K562 treated with DMSO at 1 percent for 48 hours (cell line): ENCODE measurements around the gene TBPL1. TPM values are rescaled to one million over a fixed set of nuclear protein-coding genes. Genes with fewer than 3 reads are reported as not detected.

Experiments
- total RNA-seq: library from RNA; unstranded; fragments of 300-600 nt; gene quantifications from 2 replicates; pipeline ENCODE4 v1.2.3, GENCODE V29; 2022; ENCODE audit warnings: low replicate concordance; ENCODE audit errors: extremely low read depth

Gene TBPL1
- not detected in 2 replicates for total RNA-seq

DNA sequence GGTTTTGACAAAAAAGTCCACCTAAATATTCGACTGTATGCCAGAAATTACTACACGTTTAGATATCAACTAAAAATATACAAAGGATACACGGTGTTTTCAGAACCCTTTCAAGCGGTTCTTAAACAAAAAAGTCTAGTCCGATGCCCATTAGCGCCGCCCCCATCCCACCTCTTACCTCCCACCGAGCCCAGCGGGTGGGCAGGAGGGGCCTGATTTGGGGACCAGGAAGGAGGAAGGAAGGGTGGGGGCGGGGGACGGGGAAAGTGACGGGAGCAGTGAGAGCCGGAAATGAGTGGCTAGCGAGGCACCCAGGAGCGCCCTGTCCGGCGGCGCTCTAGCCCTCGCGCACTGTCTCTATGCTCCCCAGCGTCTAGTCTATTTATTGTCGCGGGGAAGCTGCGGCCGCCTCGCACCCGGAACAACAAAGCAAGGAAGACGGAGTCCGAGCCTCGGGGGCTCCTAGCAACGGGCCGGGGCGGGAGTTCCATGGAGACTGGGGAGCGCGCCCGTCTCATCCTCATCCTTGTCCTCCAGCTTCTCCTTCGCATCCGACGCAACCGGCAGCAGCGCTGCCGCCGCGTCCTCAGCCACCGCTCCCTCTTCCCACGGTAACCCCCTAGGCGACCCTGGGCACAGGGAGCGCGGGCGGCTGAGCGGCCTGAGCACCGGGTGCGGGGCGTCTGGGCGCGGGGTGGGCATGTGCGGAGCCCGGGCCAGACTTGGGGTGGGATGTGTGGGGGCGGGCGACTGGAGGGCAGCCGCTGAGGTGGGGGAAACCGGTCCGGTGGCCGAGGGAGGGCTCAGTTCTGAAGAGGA, at the start of gene TBPL1:
TSS of gene TBPL1 (plus strand) at position 410 of the 819 bp plus-strand sequence. CDS start 26,902 bp downstream, outside the sequence.

Other genes starting within 250 kb of the TBPL1 start
- not detected in 2 replicates for gene TCF21, start 64.1 kb upstream of the TBPL1 start, total RNA-seq
- not detected in 2 replicates for gene SLC2A12, start 99.4 kb downstream of the TBPL1 start, total RNA-seq